Kidney epithelial cell (primary cell): Measurements from ENCODE around the gene FGFR3. TPM values are rescaled to one million over a fixed set of nuclear protein-coding genes. Genes with fewer than 3 reads are reported as not detected.
"Not testable (repeated sequence)": the region's sequence is repeated elsewhere in the genome, so short reads cannot be mapped to it uniquely, and the experiment has no call there.

Experiments
- DNase-seq: peaks from one replicate; pipeline ENCODE4 v3.0.0-alpha.2; 2010; ENCODE audit warnings: low read depth
- H3K27me3 ChIP-seq: 2 replicates; pipeline ENCODE4 v1.6.0; 2011; ENCODE audit warnings: low read length; ENCODE audit not compliant: control insufficient read depth, insufficient read depth
- H3K36me3 ChIP-seq: 2 replicates; pipeline ENCODE4 v1.5.1; 2011; ENCODE audit warnings: low read length; ENCODE audit not compliant: control insufficient read depth, insufficient read depth
- H3K4me3 ChIP-seq: 2 replicates; pipeline ENCODE4 v1.5.1; 2011; ENCODE audit warnings: low read depth, mild to moderate bottlenecking, control low read depth, low read length
- total RNA-seq: library from RNA; depleted of rRNA; stranded (reverse); fragments of >200 nt; gene quantifications from 2 replicates; pipeline ENCODE4 v1.2.3, GENCODE V29; 2015
- TF ChIP-seq, protein P1 (sequence below): IDR thresholded peaks from 2 replicates; pipeline ENCODE4 v1.5.1; 2011; ENCODE audit warnings: mild to moderate bottlenecking, moderate library complexity, low read length, control low read depth, inconsistent platforms; ENCODE audit not compliant: insufficient read depth, poor library complexity, severe bottlenecking

Gene FGFR3
- total RNA-seq, 1 donor from 2014 or later: 3.2 TPM

DNA sequence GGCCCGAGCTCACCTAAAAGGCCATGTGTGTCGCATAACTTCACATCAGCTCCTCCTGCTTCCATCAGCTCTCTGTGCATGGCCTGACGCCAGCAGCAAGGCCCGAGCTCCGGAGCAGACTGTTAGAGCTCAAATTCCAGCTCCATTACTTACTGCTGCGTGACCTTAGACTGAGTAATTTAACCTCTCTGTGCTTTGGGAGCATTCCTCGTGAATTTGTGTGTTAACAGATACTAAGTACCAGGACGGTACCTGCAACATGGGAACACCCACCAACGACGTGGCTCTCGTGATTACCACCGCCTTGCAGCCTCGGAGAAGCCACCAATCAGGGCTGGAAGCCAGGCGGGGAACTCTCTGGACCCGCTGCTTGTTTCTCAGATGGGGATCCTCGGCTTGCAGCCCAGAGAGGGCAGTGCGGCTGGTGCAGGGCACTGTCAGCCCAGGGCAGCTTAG lies 49.9 kb downstream of the FGFR3 start:
- Histone ChIP-seq H3K36me3 (no peaks in the 10 kb centered on the region), H3K4me3 (no peak overlapping the region), H3K27me3 (no peaks in the 10 kb centered on the region)
- DNase-seq: no peak
- TF ChIP-seq, protein P1, sequence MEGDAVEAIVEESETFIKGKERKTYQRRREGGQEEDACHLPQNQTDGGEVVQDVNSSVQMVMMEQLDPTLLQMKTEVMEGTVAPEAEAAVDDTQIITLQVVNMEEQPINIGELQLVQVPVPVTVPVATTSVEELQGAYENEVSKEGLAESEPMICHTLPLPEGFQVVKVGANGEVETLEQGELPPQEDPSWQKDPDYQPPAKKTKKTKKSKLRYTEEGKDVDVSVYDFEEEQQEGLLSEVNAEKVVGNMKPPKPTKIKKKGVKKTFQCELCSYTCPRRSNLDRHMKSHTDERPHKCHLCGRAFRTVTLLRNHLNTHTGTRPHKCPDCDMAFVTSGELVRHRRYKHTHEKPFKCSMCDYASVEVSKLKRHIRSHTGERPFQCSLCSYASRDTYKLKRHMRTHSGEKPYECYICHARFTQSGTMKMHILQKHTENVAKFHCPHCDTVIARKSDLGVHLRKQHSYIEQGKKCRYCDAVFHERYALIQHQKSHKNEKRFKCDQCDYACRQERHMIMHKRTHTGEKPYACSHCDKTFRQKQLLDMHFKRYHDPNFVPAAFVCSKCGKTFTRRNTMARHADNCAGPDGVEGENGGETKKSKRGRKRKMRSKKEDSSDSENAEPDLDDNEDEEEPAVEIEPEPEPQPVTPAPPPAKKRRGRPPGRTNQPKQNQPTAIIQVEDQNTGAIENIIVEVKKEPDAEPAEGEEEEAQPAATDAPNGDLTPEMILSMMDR: no peak

DNA sequence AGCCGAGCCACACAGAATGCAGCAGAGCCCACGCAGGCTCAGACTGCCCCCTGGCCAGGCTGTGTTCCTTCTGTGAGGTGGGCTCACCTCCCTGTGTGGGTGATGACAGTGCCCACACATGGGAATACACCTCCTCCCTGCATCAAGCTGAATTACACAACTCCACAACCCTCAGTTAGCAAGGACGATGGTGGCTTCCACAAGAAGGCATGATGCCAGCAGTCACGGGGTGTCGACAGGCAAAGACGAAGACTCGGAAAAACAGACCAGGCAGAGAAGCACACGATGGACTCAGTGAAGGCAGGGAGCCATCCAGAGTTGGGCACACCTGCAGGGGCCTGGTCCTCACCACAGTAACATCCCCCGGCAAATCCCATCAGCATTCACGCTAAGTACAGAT lies 50.8 kb downstream of the FGFR3 start:
- no peaks in the 10 kb centered on the region for H3K36me3 ChIP-seq
- no peak for DNase-seq
- TF ChIP-seq, protein P1: no peak
- H3K27me3 ChIP-seq: no peaks in the 10 kb centered on the region
- H3K4me3 ChIP-seq: no peak overlapping the region

DNA sequence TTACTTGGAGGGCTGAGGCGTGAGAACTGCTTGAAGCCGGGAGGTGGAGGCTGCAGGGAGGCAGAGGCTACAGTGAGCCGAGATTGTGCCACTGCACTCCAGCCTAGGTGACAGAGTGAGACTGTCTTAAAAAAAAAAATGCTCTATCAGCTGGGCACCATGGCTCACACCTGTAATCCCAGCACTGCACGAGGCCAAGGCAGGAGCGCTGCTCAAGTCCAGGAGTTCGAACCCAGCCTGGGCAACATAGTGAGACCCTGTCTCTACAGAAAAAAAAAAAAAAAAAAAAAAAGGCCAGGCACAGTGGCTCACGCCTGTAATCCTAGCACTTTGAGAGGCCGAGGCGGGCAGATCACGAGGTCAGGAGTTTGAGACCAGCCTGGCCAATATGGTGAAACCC lies 51.5 kb downstream of the FGFR3 start:
- DNase-seq, H3K27me3 ChIP-seq, H3K36me3 ChIP-seq, H3K4me3 ChIP-seq: not testable (repeated sequence)

DNA sequence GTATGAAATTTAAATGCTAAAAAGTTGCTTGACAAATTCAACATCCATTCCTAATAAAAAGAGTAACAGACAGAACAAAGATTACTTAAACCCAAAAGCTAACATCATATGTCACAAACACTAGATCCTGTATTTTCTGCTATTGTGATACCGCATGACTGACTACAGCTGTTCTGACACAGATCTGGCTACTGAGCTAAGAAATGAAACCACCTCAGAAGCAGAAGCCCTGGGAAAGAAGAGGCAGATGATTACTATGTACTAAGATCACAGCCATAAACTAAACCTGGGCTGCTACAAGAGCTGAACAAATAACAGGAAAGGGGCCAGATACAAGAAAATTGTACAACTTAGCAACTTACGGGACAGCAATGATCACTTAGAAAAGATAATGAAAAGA lies 53.5 kb downstream of the FGFR3 start:
- DNase-seq: no peak
- Histone ChIP-seq H3K36me3 (no peaks in the 10 kb centered on the region), H3K27me3 (no peaks in the 10 kb centered on the region), H3K4me3 (no peak overlapping the region)
- TF ChIP-seq, protein P1: no peak

DNA sequence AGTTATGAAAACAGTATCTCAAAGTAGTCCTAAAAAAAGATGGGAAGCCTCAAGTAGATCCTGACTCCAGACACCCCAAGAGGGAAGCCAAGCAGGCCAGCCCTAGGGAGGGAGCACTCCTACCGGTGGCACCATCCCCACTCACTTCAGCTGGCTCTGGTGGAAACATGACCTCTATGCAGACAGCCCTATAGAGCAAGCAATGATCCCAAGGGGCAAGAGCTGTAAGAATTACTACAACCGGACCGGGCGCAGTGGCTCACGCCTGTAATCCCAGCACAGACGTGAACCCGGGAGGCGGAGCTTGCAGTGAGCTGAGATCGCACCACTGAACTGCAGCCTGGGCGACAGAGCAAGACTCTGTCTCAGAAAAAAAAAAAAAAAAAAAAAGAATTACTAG lies 57.2 kb downstream of the FGFR3 start:
- TF ChIP-seq, protein P1: no peak
- H3K36me3 ChIP-seq: no peaks in the 10 kb centered on the region
- H3K27me3 ChIP-seq: no peaks in the 10 kb centered on the region
- no peak overlapping the region for H3K4me3 ChIP-seq
- no peak for DNase-seq

DNA sequence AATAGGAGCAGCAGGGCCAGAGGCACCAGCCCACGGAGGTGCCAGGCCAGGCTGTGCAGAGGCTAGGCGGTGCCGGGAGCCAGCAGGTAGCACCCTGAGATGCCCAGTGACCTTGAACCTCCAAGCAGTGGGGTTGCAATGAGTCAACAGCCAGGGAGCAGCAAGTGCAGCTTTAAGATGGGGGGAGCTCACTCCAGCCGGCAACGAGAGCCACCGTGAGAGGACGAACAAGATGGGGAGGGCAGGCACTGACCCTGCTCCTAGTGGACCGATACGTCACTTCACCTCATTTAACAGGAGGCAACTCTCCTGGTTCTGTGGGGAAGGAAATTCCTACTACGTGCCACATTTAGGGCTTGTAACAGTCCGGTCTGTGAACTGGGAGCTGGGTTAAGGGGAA lies 58.1 kb downstream of the FGFR3 start:
- H3K27me3 ChIP-seq: no peaks in the 10 kb centered on the region
- no peak for DNase-seq
- H3K4me3 ChIP-seq: no peak overlapping the region
- TF ChIP-seq, protein P1: no peak
- no peaks in the 10 kb centered on the region for H3K36me3 ChIP-seq
